Type B pancreatic cell (in vitro differentiated cells): ENCODE data around the gene SLC47A2. TPM values are rescaled to one million over a fixed set of nuclear protein-coding genes. Genes with fewer than 3 reads are reported as not detected.

ENCODE experiments used
- DNase-seq: peaks from one replicate; pipeline ENCODE4 v3.0.0; 2021; ENCODE audit warnings: mixed read lengths; ENCODE audit not compliant: unreplicated experiment; ENCODE audit errors: extremely low spot score
- H3K27ac Mint-ChIP-seq: 2 replicates; pipeline ENCODE4 v1.8.0; 2021; ENCODE audit warnings: mild to moderate bottlenecking, mixed read lengths
- H3K27me3 Mint-ChIP-seq: 2 replicates; pipeline ENCODE4 v1.8.0; 2021; ENCODE audit warnings: mixed read lengths
- H3K36me3 Mint-ChIP-seq: 2 replicates; pipeline ENCODE4 v1.8.0; 2021; ENCODE audit warnings: mixed read lengths
- H3K4me1 Mint-ChIP-seq: one replicate; pipeline ENCODE4 v1.8.0; 2021; ENCODE audit warnings: mixed read lengths; ENCODE audit not compliant: unreplicated experiment
- H3K4me3 Mint-ChIP-seq: 2 replicates; pipeline ENCODE4 v1.8.0; 2021; ENCODE audit warnings: mild to moderate bottlenecking, mixed read lengths
- H3K9me3 Mint-ChIP-seq: 2 replicates; pipeline ENCODE4 v1.8.0; 2021; ENCODE audit warnings: mixed read lengths
- total RNA-seq: library from RNA; stranded (reverse); gene quantifications from 2 replicates; pipeline ENCODE4 v1.2.1, GENCODE V29; 2021; ENCODE audit warnings: low replicate concordance
- TF ChIP-seq, protein P1 (sequence below): fragments of 200-600 bp; sonication (generic); conservative IDR thresholded peaks from 2 replicates; pipeline ENCODE4 v1.5.0; 2021; ENCODE audit warnings: antibody characterized with exemption, mild to moderate bottlenecking

The SLC47A2 gene
- total RNA-seq, 1 donor from 2014 or later, result not detected

DNA sequence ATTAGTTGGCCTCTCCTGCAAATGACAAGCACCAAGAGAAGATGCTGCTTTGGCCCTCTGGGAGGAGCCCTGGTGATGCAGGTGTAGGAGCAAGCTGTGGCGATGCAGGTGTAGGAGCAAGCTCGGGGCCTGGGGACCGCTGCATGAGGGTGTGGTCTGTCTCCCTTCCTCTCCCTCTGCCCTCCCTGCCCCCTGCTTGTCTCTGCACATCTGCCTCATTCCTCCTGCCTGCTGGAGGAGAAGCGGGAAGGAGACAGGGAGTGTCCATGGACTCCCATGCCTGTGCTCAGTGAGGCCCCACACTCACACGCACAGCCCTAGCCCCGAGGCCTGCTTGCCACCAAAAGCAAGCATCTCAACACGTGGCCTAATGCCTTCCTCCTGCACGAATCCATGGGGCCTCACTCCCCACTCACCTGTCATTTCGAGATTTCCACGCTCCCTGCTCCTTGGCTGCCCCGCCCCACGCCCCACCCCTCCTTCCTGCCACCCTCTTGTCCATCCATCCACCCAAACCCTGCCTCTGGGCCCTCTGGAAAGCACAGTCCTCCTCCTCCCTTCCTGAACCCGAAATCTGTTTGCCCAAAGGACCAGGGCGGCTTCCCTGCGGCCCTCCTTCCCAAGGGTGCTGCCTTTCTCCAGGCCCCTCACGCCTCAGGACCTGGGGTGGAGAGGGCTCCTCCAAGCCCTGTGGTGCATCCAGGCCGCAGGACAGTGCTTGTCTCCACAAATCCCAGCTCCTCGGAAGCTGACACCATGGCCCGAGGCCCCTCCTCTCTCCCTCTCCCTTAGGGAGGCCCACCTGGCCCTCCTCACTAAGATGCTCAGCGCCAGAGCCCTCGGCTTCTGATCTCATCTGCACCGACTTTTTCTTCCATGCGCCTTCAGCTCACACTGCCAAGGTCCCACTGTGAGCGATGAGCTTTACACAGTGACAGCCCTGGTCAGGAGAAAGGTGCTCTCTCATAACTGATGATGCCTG, 43.5 kb upstream of the SLC47A2 start:
- TF ChIP-seq, protein P1, sequence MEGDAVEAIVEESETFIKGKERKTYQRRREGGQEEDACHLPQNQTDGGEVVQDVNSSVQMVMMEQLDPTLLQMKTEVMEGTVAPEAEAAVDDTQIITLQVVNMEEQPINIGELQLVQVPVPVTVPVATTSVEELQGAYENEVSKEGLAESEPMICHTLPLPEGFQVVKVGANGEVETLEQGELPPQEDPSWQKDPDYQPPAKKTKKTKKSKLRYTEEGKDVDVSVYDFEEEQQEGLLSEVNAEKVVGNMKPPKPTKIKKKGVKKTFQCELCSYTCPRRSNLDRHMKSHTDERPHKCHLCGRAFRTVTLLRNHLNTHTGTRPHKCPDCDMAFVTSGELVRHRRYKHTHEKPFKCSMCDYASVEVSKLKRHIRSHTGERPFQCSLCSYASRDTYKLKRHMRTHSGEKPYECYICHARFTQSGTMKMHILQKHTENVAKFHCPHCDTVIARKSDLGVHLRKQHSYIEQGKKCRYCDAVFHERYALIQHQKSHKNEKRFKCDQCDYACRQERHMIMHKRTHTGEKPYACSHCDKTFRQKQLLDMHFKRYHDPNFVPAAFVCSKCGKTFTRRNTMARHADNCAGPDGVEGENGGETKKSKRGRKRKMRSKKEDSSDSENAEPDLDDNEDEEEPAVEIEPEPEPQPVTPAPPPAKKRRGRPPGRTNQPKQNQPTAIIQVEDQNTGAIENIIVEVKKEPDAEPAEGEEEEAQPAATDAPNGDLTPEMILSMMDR, result no peak
- no peaks in the 10 kb centered on the region for H3K9me3 Mint-ChIP-seq
- no peak overlapping the region for H3K27ac Mint-ChIP-seq
- DNase-seq, result peak; percentile 58
- no peak overlapping the region for H3K4me3 Mint-ChIP-seq
- H3K4me1 Mint-ChIP-seq, result no peaks in the 10 kb centered on the region
- H3K27me3 Mint-ChIP-seq, result peaks cover 8% of the 10 kb centered on the region
- H3K36me3 Mint-ChIP-seq, result no peaks in the 10 kb centered on the region

DNA sequence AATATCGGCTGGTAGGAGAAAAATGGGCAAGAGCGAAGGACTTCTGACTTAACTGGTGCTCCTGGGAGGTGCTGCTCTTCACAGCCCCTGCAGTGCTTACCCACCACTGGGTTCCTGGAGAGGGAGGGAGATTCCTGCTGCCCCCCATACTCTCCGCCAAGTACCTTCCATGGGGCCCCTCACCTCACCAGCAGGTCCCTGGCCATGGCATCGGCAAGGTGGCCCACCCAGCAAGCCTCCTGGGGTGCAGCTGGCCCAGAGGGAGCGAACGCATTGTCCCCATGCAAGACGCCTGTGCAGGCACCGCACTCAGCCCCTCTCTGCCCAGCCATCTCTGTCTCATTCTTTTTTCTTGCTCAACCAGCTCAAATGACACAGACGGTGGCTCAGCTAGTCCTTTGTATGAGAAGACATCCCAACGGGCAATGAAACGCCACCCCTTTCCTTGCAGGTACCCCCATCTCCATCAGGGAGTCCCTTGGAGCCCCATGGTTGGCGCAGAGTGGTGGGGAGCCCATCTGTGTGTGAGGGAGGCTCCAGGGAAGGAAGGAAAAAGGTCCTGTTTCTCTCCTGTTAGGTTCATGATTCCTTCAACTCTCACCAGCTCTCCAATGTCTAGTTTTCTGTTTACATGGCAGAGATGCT, 41.3 kb upstream of the SLC47A2 start:
- H3K4me1 Mint-ChIP-seq, result peaks cover 3% of the 10 kb centered on the region
- no peak for DNase-seq
- H3K4me3 Mint-ChIP-seq, result no peak overlapping the region
- TF ChIP-seq, protein P1, result no peak
- H3K9me3 Mint-ChIP-seq, result no peaks in the 10 kb centered on the region
- no peak overlapping the region for H3K27ac Mint-ChIP-seq
- peaks cover 8% of the 10 kb centered on the region for H3K27me3 Mint-ChIP-seq
- H3K36me3 Mint-ChIP-seq, result no peaks in the 10 kb centered on the region

DNA sequence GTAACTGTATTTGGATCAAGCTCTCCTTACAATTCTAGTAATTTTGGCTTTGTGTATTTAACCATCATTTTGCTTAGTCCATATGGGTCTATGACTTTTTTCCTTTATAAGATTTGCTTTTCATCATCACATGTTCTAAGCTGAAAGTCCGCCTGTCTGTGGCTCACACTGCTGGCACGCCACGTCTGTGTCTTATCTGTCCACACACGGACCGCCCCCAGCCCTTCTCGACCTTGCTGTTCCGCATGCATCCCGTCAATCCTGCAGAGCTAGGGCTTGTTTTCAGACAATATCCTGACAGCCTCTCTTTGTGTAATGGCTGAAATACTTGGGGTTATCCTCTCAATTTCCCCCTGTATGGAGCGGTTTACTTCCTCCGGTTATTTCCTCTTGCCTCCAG, 40.2 kb upstream of the SLC47A2 start:
- no peak for DNase-seq
- no peak overlapping the region for H3K4me3 Mint-ChIP-seq
- peaks cover 3% of the 10 kb centered on the region for H3K4me1 Mint-ChIP-seq
- H3K36me3 Mint-ChIP-seq, result no peaks in the 10 kb centered on the region
- no peak overlapping the region for H3K27ac Mint-ChIP-seq
- H3K27me3 Mint-ChIP-seq, result peaks cover 8% of the 10 kb centered on the region
- TF ChIP-seq, protein P1, result no peak
- H3K9me3 Mint-ChIP-seq, result no peaks in the 10 kb centered on the region

DNA sequence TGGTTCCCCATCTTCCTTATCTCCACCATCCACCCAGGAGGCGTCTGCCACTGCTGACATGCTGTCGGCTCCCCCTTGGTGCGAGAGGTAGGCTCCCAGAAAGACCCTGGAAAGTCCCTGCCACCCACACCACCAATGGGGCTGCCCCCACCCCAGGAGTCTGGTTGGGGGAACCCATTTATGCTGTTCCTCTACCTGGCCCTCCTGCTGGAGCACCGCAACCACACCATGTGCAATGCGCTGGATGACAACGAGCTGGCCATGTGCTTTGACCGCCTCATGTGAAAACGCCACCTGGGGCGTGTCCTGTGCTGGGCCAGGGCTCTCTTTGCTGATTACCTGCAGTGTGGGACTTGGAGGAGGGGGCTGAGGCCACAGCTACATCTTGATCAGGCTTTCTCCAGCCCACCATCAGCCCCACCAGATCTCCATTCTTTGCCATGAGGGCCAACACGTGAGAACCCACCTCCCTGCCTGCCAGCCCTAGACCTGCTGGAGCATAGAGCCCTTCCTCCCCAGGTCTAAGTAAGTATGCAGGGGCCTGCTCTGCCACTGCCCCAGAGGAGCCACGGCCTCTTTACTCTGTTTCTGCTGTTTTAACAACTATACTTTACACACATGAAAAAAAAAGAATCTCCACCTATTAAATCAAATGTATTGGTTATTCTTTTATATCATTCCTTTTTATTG, 39.6 kb upstream of the SLC47A2 start:
- H3K27me3 Mint-ChIP-seq, result peaks cover 7% of the 10 kb centered on the region
- peaks cover 3% of the 10 kb centered on the region for H3K4me1 Mint-ChIP-seq
- TF ChIP-seq, protein P1, result no peak
- no peak for DNase-seq
- H3K9me3 Mint-ChIP-seq, result no peaks in the 10 kb centered on the region
- H3K27ac Mint-ChIP-seq, result no peak overlapping the region
- H3K4me3 Mint-ChIP-seq, result no peak overlapping the region
- H3K36me3 Mint-ChIP-seq, result no peaks in the 10 kb centered on the region

DNA sequence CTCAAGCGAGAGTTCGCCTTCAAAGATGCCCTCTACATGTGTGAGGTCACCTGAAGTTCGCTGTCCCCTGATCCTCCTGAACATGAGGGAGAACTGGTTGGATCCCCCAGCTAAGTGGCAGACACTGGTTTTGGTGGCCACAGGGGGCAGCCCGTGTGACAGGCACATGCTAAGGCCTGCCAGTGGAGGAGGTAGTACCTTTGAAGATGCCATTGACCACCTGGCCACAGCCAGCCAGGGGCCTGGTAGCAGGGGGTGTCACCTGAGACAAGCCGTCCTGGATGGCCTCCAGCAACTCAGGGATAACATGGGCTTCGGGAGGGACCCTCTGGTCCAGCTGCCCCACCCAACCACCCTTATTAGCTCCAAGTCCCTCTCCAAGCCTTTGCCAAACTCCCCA, 39.0 kb upstream of the SLC47A2 start:
- H3K27ac Mint-ChIP-seq, result no peak overlapping the region
- TF ChIP-seq, protein P1, result no peak

More for the DNA sequence above, 39.0 kb upstream of the SLC47A2 start:
- Mint-ChIP-seq H3K4me1 (peaks cover 3% of the 10 kb centered on the region), H3K27me3 (peaks cover 3% of the 10 kb centered on the region), H3K9me3 (no peaks in the 10 kb centered on the region), H3K4me3 (no peak overlapping the region), H3K36me3 (no peaks in the 10 kb centered on the region)
- no peak for DNase-seq
